Measurements from ENCODE around the gene PDK4. TPM values are rescaled to one million over a fixed set of nuclear protein-coding genes. Genes with fewer than 3 reads are reported as not detected.
A peak's percentile ranks its signal among the peaks of the same experiment; 100 is the strongest.

PDK4 gene
- total RNA-seq, 1 experiment from 2014 or later: 7.1 TPM

GRCh38 chr7:95550546-95550945 is 45.8 kb downstream of the PDK4 start:
- peak overlapping the region; percentile 81 for H3K27ac Mint-ChIP-seq (ENCODE audit: unreplicated experiment)
- no TSS peak for BruUV-seq (replicated peaks)
- TF ChIP-seq, protein P1, sequence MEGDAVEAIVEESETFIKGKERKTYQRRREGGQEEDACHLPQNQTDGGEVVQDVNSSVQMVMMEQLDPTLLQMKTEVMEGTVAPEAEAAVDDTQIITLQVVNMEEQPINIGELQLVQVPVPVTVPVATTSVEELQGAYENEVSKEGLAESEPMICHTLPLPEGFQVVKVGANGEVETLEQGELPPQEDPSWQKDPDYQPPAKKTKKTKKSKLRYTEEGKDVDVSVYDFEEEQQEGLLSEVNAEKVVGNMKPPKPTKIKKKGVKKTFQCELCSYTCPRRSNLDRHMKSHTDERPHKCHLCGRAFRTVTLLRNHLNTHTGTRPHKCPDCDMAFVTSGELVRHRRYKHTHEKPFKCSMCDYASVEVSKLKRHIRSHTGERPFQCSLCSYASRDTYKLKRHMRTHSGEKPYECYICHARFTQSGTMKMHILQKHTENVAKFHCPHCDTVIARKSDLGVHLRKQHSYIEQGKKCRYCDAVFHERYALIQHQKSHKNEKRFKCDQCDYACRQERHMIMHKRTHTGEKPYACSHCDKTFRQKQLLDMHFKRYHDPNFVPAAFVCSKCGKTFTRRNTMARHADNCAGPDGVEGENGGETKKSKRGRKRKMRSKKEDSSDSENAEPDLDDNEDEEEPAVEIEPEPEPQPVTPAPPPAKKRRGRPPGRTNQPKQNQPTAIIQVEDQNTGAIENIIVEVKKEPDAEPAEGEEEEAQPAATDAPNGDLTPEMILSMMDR (IDR thresholded peaks at IDR 0.05; ENCODE audit: unreplicated experiment): no peak
- no peak for DNase-seq
- H3K4me1 Mint-ChIP-seq (ENCODE audit: low read depth, unreplicated experiment): peaks cover 23% of the 10 kb centered on the region
- no peaks in the 10 kb centered on the region for H3K9me3 Mint-ChIP-seq (ENCODE audit: low read depth, unreplicated experiment)
- CTCF ChIA-PET: no interaction called here
- peak overlapping the region; percentile 36 for H3K4me3 Mint-ChIP-seq (ENCODE audit: low read depth, unreplicated experiment)
- peaks cover 9% of the 10 kb centered on the region for H3K36me3 Mint-ChIP-seq (ENCODE audit: insufficient read depth, unreplicated experiment)
- no peaks in the 10 kb centered on the region for H3K27me3 Mint-ChIP-seq (ENCODE audit: unreplicated experiment)
- intact Hi-C loops (cut with micrococcal nuclease; ENCODE audit: unreplicated experiment): no loop called here

DNA sequence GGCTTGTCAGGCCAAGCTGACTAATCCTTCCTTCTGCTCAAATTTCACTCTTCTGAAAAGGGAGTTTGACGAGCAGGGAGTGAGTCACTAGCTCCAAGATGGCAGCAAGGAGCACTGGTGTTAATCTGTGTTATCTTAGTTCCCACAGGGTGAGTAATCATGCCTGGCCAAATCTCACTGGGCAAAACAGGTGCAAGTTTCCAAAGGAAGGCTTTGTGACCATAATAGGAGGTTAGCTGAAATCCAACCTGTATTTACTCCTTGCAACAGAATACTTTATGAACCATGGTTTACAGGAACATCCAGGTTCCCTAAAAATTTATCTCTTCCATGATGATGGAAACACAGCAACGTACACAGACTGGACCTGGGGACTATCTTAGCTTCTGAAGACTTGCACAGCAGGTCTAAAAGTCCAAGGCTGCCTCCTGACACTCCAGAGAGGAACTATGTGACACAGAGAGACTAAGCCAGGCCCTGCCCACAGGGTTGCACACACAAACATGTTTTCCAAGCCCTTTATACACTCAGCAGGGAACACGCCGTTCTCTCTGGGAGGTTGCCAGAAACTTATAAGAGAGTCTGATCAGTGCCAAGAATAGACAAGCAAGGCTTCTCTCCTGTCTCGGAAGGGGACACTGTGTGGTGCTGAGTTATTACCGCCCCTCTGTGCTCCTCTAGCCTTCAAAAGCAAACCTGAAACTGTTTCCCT is 46.3 kb downstream of the PDK4 start:
- intact Hi-C loops (cut with micrococcal nuclease; ENCODE audit: unreplicated experiment): loop anchor here (5.0 kb wide), 1 partner anchor 37 kb away; no protein-coding TSS in a partner anchor
- TF ChIP-seq, protein P1 (IDR thresholded peaks at IDR 0.05; ENCODE audit: unreplicated experiment): no peak
- peak; percentile 61 for DNase-seq
- CTCF ChIA-PET: interaction anchor here (0.7 to 0.9 kb wide), 3 partner anchors 134 to 140 kb away, joined by 3 to 7 read pairs (median 4); no protein-coding TSS in a partner anchor
- no peaks in the 10 kb centered on the region for H3K27me3 Mint-ChIP-seq (ENCODE audit: unreplicated experiment)
- H3K36me3 Mint-ChIP-seq (ENCODE audit: insufficient read depth, unreplicated experiment): peaks cover 14% of the 10 kb centered on the region
- no peaks in the 10 kb centered on the region for H3K9me3 Mint-ChIP-seq (ENCODE audit: low read depth, unreplicated experiment)
- H3K4me3 Mint-ChIP-seq (ENCODE audit: low read depth, unreplicated experiment): peak overlapping the region; percentile 36
- H3K4me1 Mint-ChIP-seq (ENCODE audit: low read depth, unreplicated experiment): peaks cover 29% of the 10 kb centered on the region
- peak overlapping the region; percentile 81 for H3K27ac Mint-ChIP-seq (ENCODE audit: unreplicated experiment)
- no TSS peak for BruUV-seq (replicated peaks)

- H3K27ac Mint-ChIP-seq (ENCODE audit: unreplicated experiment): no peak overlapping the region
- TF ChIP-seq, protein P1 (IDR thresholded peaks at IDR 0.05; ENCODE audit: unreplicated experiment): no peak
- no peak overlapping the region for H3K4me3 Mint-ChIP-seq (ENCODE audit: low read depth, unreplicated experiment)
- CTCF ChIA-PET: no interaction called here
- H3K27me3 Mint-ChIP-seq (ENCODE audit: unreplicated experiment): no peaks in the 10 kb centered on the region
- no peaks in the 10 kb centered on the region for H3K9me3 Mint-ChIP-seq (ENCODE audit: low read depth, unreplicated experiment)
- DNase-seq: no peak
- intact Hi-C loops (cut with micrococcal nuclease; ENCODE audit: unreplicated experiment): loop anchor here (5.0 kb wide), 1 partner anchor 40 kb away; no protein-coding TSS in a partner anchor
- H3K4me1 Mint-ChIP-seq (ENCODE audit: low read depth, unreplicated experiment): peaks cover 21% of the 10 kb centered on the region
- peaks cover 14% of the 10 kb centered on the region for H3K36me3 Mint-ChIP-seq (ENCODE audit: insufficient read depth, unreplicated experiment)
- no TSS peak for BruUV-seq (replicated peaks)
Measured at GRCh38 chr7:95547361-95548348, 48.7 kb downstream of the PDK4 start.

GRCh38 chr7:95546647-95547046 is 49.7 kb downstream of the PDK4 start:
- peaks cover 14% of the 10 kb centered on the region for H3K36me3 Mint-ChIP-seq (ENCODE audit: insufficient read depth, unreplicated experiment)
- DNase-seq: no peak
- TF ChIP-seq, protein P1 (IDR thresholded peaks at IDR 0.05; ENCODE audit: unreplicated experiment): no peak
- H3K27me3 Mint-ChIP-seq (ENCODE audit: unreplicated experiment): no peaks in the 10 kb centered on the region
- no peak overlapping the region for H3K4me3 Mint-ChIP-seq (ENCODE audit: low read depth, unreplicated experiment)
- intact Hi-C loops (cut with micrococcal nuclease; ENCODE audit: unreplicated experiment): loop anchor here (5.0 kb wide), 1 partner anchor 41 kb away; no protein-coding TSS in a partner anchor
- no TSS peak for BruUV-seq (replicated peaks)
- CTCF ChIA-PET: no interaction called here
- H3K4me1 Mint-ChIP-seq (ENCODE audit: low read depth, unreplicated experiment): peaks cover 21% of the 10 kb centered on the region
- no peaks in the 10 kb centered on the region for H3K9me3 Mint-ChIP-seq (ENCODE audit: low read depth, unreplicated experiment)
- no peak overlapping the region for H3K27ac Mint-ChIP-seq (ENCODE audit: unreplicated experiment)

Data from Calu3 (cell line).